ENCODE measurements around the gene DISC1. TPM values are rescaled to one million over a fixed set of nuclear protein-coding genes. Genes with fewer than 3 reads are reported as not detected.

Gene DISC1
- total RNA-seq, 1 experiment from 2014 or later = 13.5 TPM

DNA sequence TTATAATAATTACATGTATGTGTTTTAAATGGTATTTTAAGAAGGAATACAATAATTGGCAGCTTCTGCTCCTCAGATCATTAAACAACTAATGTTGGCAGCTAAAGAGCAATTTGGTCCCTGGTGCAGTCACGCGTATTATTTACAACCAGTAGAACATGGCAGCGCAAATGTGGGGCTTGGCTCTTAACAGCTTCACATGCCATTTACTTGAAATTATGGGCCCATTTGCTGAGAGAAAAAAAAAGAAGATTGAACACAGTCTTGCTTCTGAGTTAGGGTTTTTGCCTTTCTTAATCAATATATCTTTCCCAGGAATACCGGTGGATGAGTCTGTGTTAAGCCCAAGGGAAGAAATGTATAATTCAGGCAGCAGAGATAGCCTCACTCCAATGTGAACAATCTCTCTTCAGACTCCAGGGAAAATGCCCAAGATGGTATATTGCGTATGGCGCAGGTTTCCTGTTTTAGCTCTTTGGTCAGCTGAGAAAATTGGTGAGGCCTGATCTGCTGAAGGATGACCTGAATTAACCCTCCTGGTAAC, 174.5 kb downstream of the DISC1 start:
- Mint-ChIP-seq H3K4me3 (ENCODE audit: unreplicated experiment) (no peak overlapping the region), H3K9me3 (ENCODE audit: unreplicated experiment) (peaks cover 14% of the 10 kb centered on the region), H3K27me3 (ENCODE audit: insufficient read depth, unreplicated experiment) (no peaks in the 10 kb centered on the region), H3K36me3 (ENCODE audit: insufficient read depth, unreplicated experiment) (peaks cover 27% of the 10 kb centered on the region), H3K4me1 (ENCODE audit: low read depth, unreplicated experiment) (peaks cover 7% of the 10 kb centered on the region), H3K27ac (ENCODE audit: unreplicated experiment) (no peak overlapping the region)
- BruUV-seq (replicated peaks) = no TSS peak
- no peaks in the 10 kb centered on the region for H3K27me3 ChIP-seq (replicated peaks; ENCODE audit: control insufficient read depth, insufficient read depth, low read length)
- no peak for DNase-seq
- TF ChIP-seq, protein P1, sequence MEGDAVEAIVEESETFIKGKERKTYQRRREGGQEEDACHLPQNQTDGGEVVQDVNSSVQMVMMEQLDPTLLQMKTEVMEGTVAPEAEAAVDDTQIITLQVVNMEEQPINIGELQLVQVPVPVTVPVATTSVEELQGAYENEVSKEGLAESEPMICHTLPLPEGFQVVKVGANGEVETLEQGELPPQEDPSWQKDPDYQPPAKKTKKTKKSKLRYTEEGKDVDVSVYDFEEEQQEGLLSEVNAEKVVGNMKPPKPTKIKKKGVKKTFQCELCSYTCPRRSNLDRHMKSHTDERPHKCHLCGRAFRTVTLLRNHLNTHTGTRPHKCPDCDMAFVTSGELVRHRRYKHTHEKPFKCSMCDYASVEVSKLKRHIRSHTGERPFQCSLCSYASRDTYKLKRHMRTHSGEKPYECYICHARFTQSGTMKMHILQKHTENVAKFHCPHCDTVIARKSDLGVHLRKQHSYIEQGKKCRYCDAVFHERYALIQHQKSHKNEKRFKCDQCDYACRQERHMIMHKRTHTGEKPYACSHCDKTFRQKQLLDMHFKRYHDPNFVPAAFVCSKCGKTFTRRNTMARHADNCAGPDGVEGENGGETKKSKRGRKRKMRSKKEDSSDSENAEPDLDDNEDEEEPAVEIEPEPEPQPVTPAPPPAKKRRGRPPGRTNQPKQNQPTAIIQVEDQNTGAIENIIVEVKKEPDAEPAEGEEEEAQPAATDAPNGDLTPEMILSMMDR (IDR thresholded peaks at IDR 0.05; ENCODE audit: insufficient read depth in 1 of 2, low read depth in 1 of 2, low read length in 1 of 2, severe bottlenecking in 1 of 2, unreplicated experiment in 1 of 2) = no peak
- intact Hi-C loops (cut with micrococcal nuclease; ENCODE audit: unreplicated experiment) = no loop called here
- CTCF ChIA-PET = no interaction called here
- no peak overlapping the region for H3K4me3 ChIP-seq (ENCODE audit: low read depth, low read length)
- H3K9me3 ChIP-seq = 0 out of 2 replicates have a peak, but pooled peaks cover 2% of the 10 kb centered on the region
- no peaks in the 10 kb centered on the region for H3K4me1 ChIP-seq
- H3K36me3 ChIP-seq (ENCODE audit: control insufficient read depth, insufficient read depth, low read length) = no peaks in the 10 kb centered on the region
- POLR2A ChIA-PET = no interaction called here

DNA sequence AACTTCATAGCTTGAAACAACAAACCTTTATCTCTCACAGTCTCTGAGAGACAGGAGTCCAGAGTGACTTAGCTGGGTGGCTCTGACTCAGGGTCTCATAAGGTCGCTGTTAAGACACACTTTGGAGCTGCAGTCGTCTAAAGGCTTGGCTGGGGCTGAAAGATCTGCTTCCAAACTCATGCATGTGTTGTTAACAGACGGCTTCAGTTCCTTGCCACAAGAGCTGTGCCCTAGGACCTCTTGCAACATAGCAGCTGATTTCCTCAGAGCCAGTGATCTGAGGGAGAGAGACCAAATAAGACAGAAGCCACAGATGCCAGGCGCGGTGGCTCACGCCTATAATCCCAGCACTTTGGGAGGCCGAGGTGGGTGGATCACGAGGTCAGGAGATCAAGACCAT, 176.8 kb downstream of the DISC1 start:
- no TSS peak for BruUV-seq (replicated peaks)
- Histone ChIP-seq H3K36me3 (ENCODE audit: control insufficient read depth, insufficient read depth, low read length) (no peaks in the 10 kb centered on the region), H3K4me1 (no peaks in the 10 kb centered on the region), H3K27me3 (replicated peaks; ENCODE audit: control insufficient read depth, insufficient read depth, low read length) (no peaks in the 10 kb centered on the region), H3K4me3 (ENCODE audit: low read depth, low read length) (no peak overlapping the region), H3K9me3 (0 out of 2 replicates have a peak, but pooled peaks cover 2% of the 10 kb centered on the region)
- Mint-ChIP-seq H3K9me3 (ENCODE audit: unreplicated experiment) (peaks cover 14% of the 10 kb centered on the region), H3K4me1 (ENCODE audit: low read depth, unreplicated experiment) (peaks cover 7% of the 10 kb centered on the region), H3K4me3 (ENCODE audit: unreplicated experiment) (no peak overlapping the region), H3K36me3 (ENCODE audit: insufficient read depth, unreplicated experiment) (peaks cover 27% of the 10 kb centered on the region), H3K27me3 (ENCODE audit: insufficient read depth, unreplicated experiment) (no peaks in the 10 kb centered on the region), H3K27ac (ENCODE audit: unreplicated experiment) (no peak overlapping the region)
- no peak for DNase-seq
- ChIA-PET POLR2A (no interaction called here), CTCF (no interaction called here)
- TF ChIP-seq, protein P1 (IDR thresholded peaks at IDR 0.05; ENCODE audit: insufficient read depth in 1 of 2, low read depth in 1 of 2, low read length in 1 of 2, severe bottlenecking in 1 of 2, unreplicated experiment in 1 of 2) = no peak
- intact Hi-C loops (cut with micrococcal nuclease; ENCODE audit: unreplicated experiment) = no loop called here

DNA sequence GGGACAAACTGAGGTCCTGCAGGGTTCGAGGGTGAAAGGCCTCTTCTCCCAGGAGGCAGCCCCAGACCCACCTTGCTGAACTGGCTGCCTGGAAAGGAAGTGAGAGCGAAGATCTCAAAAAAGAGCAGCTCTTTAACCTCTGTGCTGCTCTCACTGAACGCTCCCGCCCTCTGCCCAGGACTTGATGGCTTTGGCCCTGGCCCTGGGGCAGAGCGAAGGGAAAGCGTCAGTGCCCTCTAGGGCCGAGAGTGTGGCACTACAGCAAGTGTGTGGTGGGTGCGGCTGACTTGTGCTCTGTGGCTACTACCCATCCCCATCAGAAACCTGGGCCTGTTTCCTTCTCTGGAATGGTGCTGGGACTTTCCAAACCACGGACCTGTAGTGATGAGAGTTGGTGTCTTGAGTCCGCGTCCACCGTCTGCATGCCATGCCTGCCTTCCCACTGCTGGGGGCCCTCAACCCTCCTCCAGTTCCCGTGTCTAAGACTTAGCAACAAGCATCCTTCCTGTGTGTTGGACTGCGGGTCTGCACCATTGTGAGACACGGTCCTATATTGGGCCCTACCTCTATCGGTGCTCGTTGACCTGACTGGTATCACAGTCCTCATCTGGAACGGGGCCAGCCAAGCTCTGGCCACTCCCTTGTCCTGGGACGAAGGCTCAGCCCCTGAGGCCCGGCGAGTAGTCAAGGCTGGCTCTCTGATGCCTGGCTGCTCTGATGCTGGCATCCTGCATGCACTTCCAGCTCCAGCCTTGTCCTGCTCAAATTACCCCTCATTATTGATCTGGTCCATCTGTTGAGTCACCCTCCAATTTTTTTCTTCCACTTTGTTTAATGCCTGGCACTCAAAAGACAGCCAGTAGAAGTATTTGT, 180.3 kb downstream of the DISC1 start:
- DNase-seq = peak; percentile 58 to 65
- H3K4me1 Mint-ChIP-seq (ENCODE audit: low read depth, unreplicated experiment) = no peaks in the 10 kb centered on the region
- H3K9me3 Mint-ChIP-seq (ENCODE audit: unreplicated experiment) = no peaks in the 10 kb centered on the region
- Histone ChIP-seq H3K4me1 (no peaks in the 10 kb centered on the region), H3K27me3 (replicated peaks; ENCODE audit: control insufficient read depth, insufficient read depth, low read length) (no peaks in the 10 kb centered on the region), H3K9me3 (no peaks in the 10 kb centered on the region), H3K36me3 (ENCODE audit: control insufficient read depth, insufficient read depth, low read length) (no peaks in the 10 kb centered on the region), H3K4me3 (ENCODE audit: low read depth, low read length) (no peak overlapping the region)
- no TSS peak for BruUV-seq (replicated peaks)
- intact Hi-C loops (cut with micrococcal nuclease; ENCODE audit: unreplicated experiment) = loop anchor here (1.0 kb wide), 2 partner anchors 50 to 82 kb away; no protein-coding TSS in a partner anchor
- H3K27me3 Mint-ChIP-seq (ENCODE audit: insufficient read depth, unreplicated experiment) = no peaks in the 10 kb centered on the region
- TF ChIP-seq, protein P1 (IDR thresholded peaks at IDR 0.05; ENCODE audit: insufficient read depth in 1 of 2, low read depth in 1 of 2, low read length in 1 of 2, severe bottlenecking in 1 of 2, unreplicated experiment in 1 of 2) = peak; percentile 51 to 77
- no peak overlapping the region for H3K27ac Mint-ChIP-seq (ENCODE audit: unreplicated experiment)
- H3K4me3 Mint-ChIP-seq (ENCODE audit: unreplicated experiment) = no peak overlapping the region
- ChIA-PET CTCF (interaction anchor here (0.6 to 2.2 kb wide), 4 partner anchors 9 to 82 kb away, joined by 3 to 14 read pairs (median 3); no protein-coding TSS in a partner anchor), POLR2A (no interaction called here)
- H3K36me3 Mint-ChIP-seq (ENCODE audit: insufficient read depth, unreplicated experiment) = no peaks in the 10 kb centered on the region

All from Caco-2 (cell line).